ENCODE results near the gene PYDC1. TPM values are rescaled to one million over a fixed set of nuclear protein-coding genes. Genes with fewer than 3 reads are reported as not detected.
A peak's percentile ranks its signal among the peaks of the same experiment; 100 is the strongest.

PYDC1 gene
- total and polyA plus RNA-seq, 7 experiments from 2014 or later, result not detected

GRCh38 chr16:31204871-31205666, 11.9 kb downstream of the PYDC1 start:
- Mint-ChIP-seq H3K27me3 (peaks cover 0 to 7% (median 0%) of the 10 kb centered on the region in 5 donors), H3K9me3 (peaks cover 0 to 5% (median 0%) of the 10 kb centered on the region in 11 donors), H3K4me1 (peaks cover 15 to 34% (median 24%) of the 10 kb centered on the region in 7 donors), H3K4me3 (peak overlapping the region in 4 of 10 donors; percentile 20 to 51 (median 45)), H3K27ac (peak overlapping the region in 6 of 9 donors; percentile 1 to 92 (median 43)), H3K36me3 (peaks cover 0 to 9% (median 0%) of the 10 kb centered on the region in 5 donors)
- Histone ChIP-seq H3K27ac (ENCODE audit: low read depth, low read length) (no peak overlapping the region), H3K4me1 (ENCODE audit: control insufficient read depth in 2 of 2, insufficient read depth in 2 of 2, low read length in 2 of 2) (peaks cover 14 to 16% of the 10 kb centered on the region in 2 donors), H3K9me3 (ENCODE audit: control insufficient read depth in 2 of 3, low read length in 3 of 3) (no peaks in the 10 kb centered on the region), H3K4me3 (ENCODE audit: low read length) (no peak overlapping the region), H3K36me3 (ENCODE audit: control insufficient read depth in 2 of 3, insufficient read depth in 3 of 3, low read length in 3 of 3) (peaks cover 0 to 4% (median 0%) of the 10 kb centered on the region in 3 experiments), H3K27me3 (ENCODE audit: control insufficient read depth in 2 of 2, insufficient read depth in 2 of 2, low read length in 2 of 2) (no peaks in the 10 kb centered on the region)
- ChIA-PET POLR2A (interaction anchor here (10.2 kb wide), 1 partner anchor 26 kb away, joined by 131 read pairs; the partner anchor contains the start of gene FUS), CTCF (no interaction called here)
- no peak for ATAC-seq
- no peak for DNase-seq
- intact Hi-C loops (cut with micrococcal nuclease), result loop anchor here (5.0 kb wide), 7 partner anchors 47 to 662 kb away; partner anchors contain the start of genes ARMC5 (in 1 of the 2), KAT8 (in 1 of the 2) and ZNF843 (in 1 of the 2)

- H3K4me3 ChIP-seq (ENCODE audit: low read length), result peak within 1 kb of the TSS; percentile 87
- peaks cover 0 to 18% (median 0%) of the 10 kb centered on the region in 3 experiments for H3K36me3 ChIP-seq (ENCODE audit: control insufficient read depth in 2 of 3, insufficient read depth in 3 of 3, low read length in 3 of 3)
- Mint-ChIP-seq H3K36me3 (peaks cover 0 to 23% (median 0%) of the 10 kb centered on the region in 5 donors), H3K4me1 (peaks cover 33 to 56% (median 46%) of the 10 kb centered on the region in 7 donors), H3K4me3 (peak within 1 kb of the TSS; percentile 71 to 93 (median 90)), H3K27ac (peak within 1 kb of the TSS; percentile 68 to 88 (median 85)), H3K27me3 (peaks cover 0 to 7% (median 0%) of the 10 kb centered on the region in 5 donors), H3K9me3 (peaks cover 0 to 5% (median 0%) of the 10 kb centered on the region in 11 donors)
- ChIA-PET CTCF (interaction anchor here (0.5 to 0.6 kb wide), 2 partner anchors 61 to 241 kb away, joined by 3 read pairs; no protein-coding TSS in a partner anchor), POLR2A (interaction anchor here (0.5 to 10.2 kb wide), 17 partner anchors 9 to 226 kb away, joined by 3 to 131 read pairs (median 3); partner anchors contain the start of genes FUS, KAT8, PYDC1 and TRIM72)
- peak; percentile 44 for ATAC-seq
- H3K4me1 ChIP-seq (ENCODE audit: control insufficient read depth in 2 of 2, insufficient read depth in 2 of 2, low read length in 2 of 2), result peaks cover 19 to 20% of the 10 kb centered on the region in 2 donors
- intact Hi-C loops (cut with micrococcal nuclease), result loop anchor here (1.0 to 5.0 kb wide), 10 partner anchors 22 to 665 kb away; partner anchors contain the start of genes ZNF843 (in 2 of the 2), ARMC5 (in 1 of the 2), FUS (in 1 of the 2) and KAT8 (in 1 of the 2)
- no peaks in the 10 kb centered on the region for H3K27me3 ChIP-seq (ENCODE audit: control insufficient read depth in 2 of 2, insufficient read depth in 2 of 2, low read length in 2 of 2)
- no peaks in the 10 kb centered on the region for H3K9me3 ChIP-seq (ENCODE audit: control insufficient read depth in 2 of 3, low read length in 3 of 3)
- DNase-seq, result peak in 6 of 9 donors; percentile 28 to 56 (median 38)
- H3K27ac ChIP-seq (ENCODE audit: low read depth, low read length), result peak within 1 kb of the TSS; percentile 73
These were observed 14.2 kb downstream of the PYDC1 start, which contains the start of gene PYCARD for GRCh38 chr16:31202414-31203375. PYCARD (minus strand) TSS chr16:31202760; CDS start chr16:31202690, 70 bp downstream.

- Histone ChIP-seq H3K27me3 (ENCODE audit: control insufficient read depth in 2 of 2, insufficient read depth in 2 of 2, low read length in 2 of 2) (no peaks in the 10 kb centered on the region), H3K27ac (ENCODE audit: low read depth, low read length) (peak overlapping the region; percentile 73), H3K36me3 (ENCODE audit: control insufficient read depth in 2 of 3, insufficient read depth in 3 of 3, low read length in 3 of 3) (peaks cover 0 to 18% (median 0%) of the 10 kb centered on the region in 3 experiments), H3K4me3 (ENCODE audit: low read length) (peak overlapping the region; percentile 87), H3K9me3 (ENCODE audit: control insufficient read depth in 2 of 3, low read length in 3 of 3) (no peaks in the 10 kb centered on the region), H3K4me1 (ENCODE audit: control insufficient read depth in 2 of 2, insufficient read depth in 2 of 2, low read length in 2 of 2) (peaks cover 19 to 20% of the 10 kb centered on the region in 2 donors)
- Mint-ChIP-seq H3K27me3 (peaks cover 0 to 6% (median 0%) of the 10 kb centered on the region in 5 donors), H3K36me3 (peaks cover 0 to 26% (median 0%) of the 10 kb centered on the region in 5 donors), H3K4me3 (peak overlapping the region; percentile 71 to 93 (median 90)), H3K27ac (peak overlapping the region; percentile 68 to 88 (median 85)), H3K9me3 (peaks cover 0 to 5% (median 0%) of the 10 kb centered on the region in 11 donors), H3K4me1 (peaks cover 33 to 57% (median 46%) of the 10 kb centered on the region in 7 donors)
- CTCF ChIA-PET, result interaction anchor here (0.5 to 0.9 kb wide), 3 partner anchors 15 to 242 kb away, joined by 3 to 6 read pairs (median 3); partner anchors contain the start of gene PYDC1
- peak; percentile 75 for ATAC-seq
- intact Hi-C loops (cut with micrococcal nuclease), result loop anchor here (1.0 to 5.0 kb wide), 11 partner anchors 13 to 666 kb away; partner anchors contain the start of genes ZNF843 (in 2 of the 2), ARMC5 (in 1 of the 2), FUS (in 1 of the 2) and KAT8 (in 1 of the 2)
- peak; percentile 37 to 64 (median 57) for DNase-seq
- POLR2A ChIA-PET, result interaction anchor here (0.5 to 10.2 kb wide), 18 partner anchors 8 to 667 kb away, joined by 3 to 131 read pairs (median 3); partner anchors contain the start of genes FUS, KAT8, PYDC1 and TRIM72
These were observed 15.1 kb downstream of the PYDC1 start for GRCh38 chr16:31201582-31202413.

GRCh38 chr16:31200821-31201568, 15.9 kb downstream of the PYDC1 start:
- Mint-ChIP-seq H3K4me3 (peak overlapping the region; percentile 71 to 93 (median 90)), H3K36me3 (peaks cover 0 to 28% (median 0%) of the 10 kb centered on the region in 5 donors), H3K9me3 (peaks cover 0 to 6% (median 0%) of the 10 kb centered on the region in 11 donors), H3K27me3 (no peaks in the 10 kb centered on the region), H3K27ac (peak overlapping the region; percentile 68 to 88 (median 84)), H3K4me1 (peaks cover 33 to 58% (median 51%) of the 10 kb centered on the region in 7 donors)
- ATAC-seq (peak; percentile 60), DNase-seq (peak in 8 of 9 donors; percentile 48 to 75 (median 64))
- POLR2A ChIA-PET, result interaction anchor here (0.5 to 10.2 kb wide), 11 partner anchors 11 to 668 kb away, joined by 3 to 131 read pairs (median 9); partner anchors contain the start of genes FUS, PYDC1, TRIM72 and ZNF646
- H3K27me3 ChIP-seq (ENCODE audit: control insufficient read depth in 2 of 2, insufficient read depth in 2 of 2, low read length in 2 of 2), result no peaks in the 10 kb centered on the region
- peaks cover 0 to 25% (median 0%) of the 10 kb centered on the region in 3 experiments for H3K36me3 ChIP-seq (ENCODE audit: control insufficient read depth in 2 of 3, insufficient read depth in 3 of 3, low read length in 3 of 3)
- H3K9me3 ChIP-seq (ENCODE audit: control insufficient read depth in 2 of 3, low read length in 3 of 3), result no peaks in the 10 kb centered on the region
- CTCF ChIA-PET, result interaction anchor here (0.6 to 0.9 kb wide), 3 partner anchors 16 to 209 kb away, joined by 3 to 6 read pairs (median 3); partner anchors contain the start of gene PYDC1
- peak overlapping the region; percentile 73 for H3K27ac ChIP-seq (ENCODE audit: low read depth, low read length)
- peak overlapping the region; percentile 87 for H3K4me3 ChIP-seq (ENCODE audit: low read length)
- intact Hi-C loops (cut with micrococcal nuclease), result loop anchor here (1.0 to 5.0 kb wide), 9 partner anchors 14 to 666 kb away; partner anchors contain the start of genes ARMC5 (in 1 of the 2), KAT8 (in 1 of the 2), TRIM72 (in 1 of the 2) and ZNF843 (in 1 of the 2)
- H3K4me1 ChIP-seq (ENCODE audit: control insufficient read depth in 2 of 2, insufficient read depth in 2 of 2, low read length in 2 of 2), result peaks cover 19 to 20% of the 10 kb centered on the region in 2 donors

Measured in naive thymus-derived CD4-positive, alpha-beta T cell (primary cell).